Mammary epithelial cell (primary cell): Measurements from ENCODE around the gene GRAMD1C.

Experiments
- CTCF ChIP-seq, 2 donors: IDR thresholded peaks in 1 of 2; conservative IDR thresholded peaks in 1 of 2; 2 replicates each; pipeline ENCODE4 v1.5.1; 2011 to 2012; ENCODE audit warnings: inconsistent platforms in 2 of 2, low read length in 2 of 2, mild to moderate bottlenecking in 2 of 2, control low read depth in 1 of 2, low read depth in 1 of 2; ENCODE audit not compliant: insufficient read depth in 1 of 2; ENCODE audit errors: extremely low read depth in 1 of 2
- EZH2 ChIP-seq: IDR thresholded peaks from 2 replicates; pipeline ENCODE4 v1.6.1; 2012; ENCODE audit warnings: low read length, inconsistent platforms, borderline replicate concordance

GRCh38 chr3:113906568-113907140 lies 68.1 kb downstream of the GRAMD1C start:
- TF ChIP-seq CTCF (conservative IDR thresholded peaks at IDR 0.05 in 1 of 2, IDR thresholded peaks at IDR 0.05 in 1 of 2; ENCODE audit: extremely low read depth in 1 of 2, insufficient read depth in 1 of 2, low read depth in 1 of 2, low read length in 2 of 2) (no peak), EZH2 (no peak)
